Gastroesophageal sphincter (tissue), 4 donors: ENCODE results near the gene R3HDML. TPM values are rescaled to one million over a fixed set of nuclear protein-coding genes. Genes with fewer than 3 reads are reported as not detected.
"Not testable (repeated sequence)": the region's sequence is repeated elsewhere in the genome, so short reads cannot be mapped to it uniquely, and the experiment has no call there.

ENCODE experiments used
- ATAC-seq: fragments of 150-250 bp; one replicate; pipeline ENCODE4 v1.9.1; 2016; ENCODE audit warnings: mild to moderate bottlenecking, moderate library complexity
- H3K27ac ChIP-seq, 4 donors: fragments of 200-600 bp; sonication (generic) in 3 of 4; 1 replicate in 3 of 4; 2 replicates in 1 of 4; pipeline ENCODE4 v1.5.1; 2016 to 2019
- H3K27me3 ChIP-seq: fragments of 200-600 bp; sonication (generic); one replicate; pipeline ENCODE4 v1.5.1; 2019
- H3K36me3 ChIP-seq, 2 donors: fragments of 200-600 bp; sonication (generic); one replicate each; pipeline ENCODE4 v1.5.1; 2019; ENCODE audit warnings: control low read depth in 1 of 2
- H3K4me1 ChIP-seq, 3 donors: fragments of 200-600 bp; sonication (generic); 1 replicate in 2 of 3; 2 replicates in 1 of 3; pipeline ENCODE4 v1.5.1; 2016 to 2019; ENCODE audit warnings: control low read depth in 2 of 3
- H3K4me3 ChIP-seq, 2 donors: fragments of 200-600 bp; sonication (generic); one replicate each; pipeline ENCODE4 v1.5.1; 2019; ENCODE audit warnings: mild to moderate bottlenecking in 1 of 2, moderate library complexity in 1 of 2
- H3K9me3 ChIP-seq, 3 donors: fragments of 200-600 bp; sonication (generic); one replicate each; pipeline ENCODE4 v1.5.1; 2017 to 2019; ENCODE audit warnings: control low read depth in 2 of 3
- CTCF ChIP-seq, 4 experiments: fragments of 200-600 bp in 2 of 4; fragments of 450-650 bp in 2 of 4; sonication (generic) in 1 of 4; IDR thresholded peaks; one replicate each; pipeline ENCODE4 v1.5.1; 2017 to 2019; ENCODE audit warnings: antibody characterized with exemption in 4 of 4, mild to moderate bottlenecking in 2 of 4, moderate library complexity in 2 of 4
- EP300 ChIP-seq: sonication (generic); formaldehyde crosslinking; IDR thresholded peaks from one replicate; pipeline ENCODE4 v1.6.1; 2017; ENCODE audit warnings: antibody characterized with exemption, mild to moderate bottlenecking
- POLR2A ChIP-seq, 2 donors: fragments of 450-650 bp; IDR thresholded peaks; one replicate each; pipeline ENCODE4 v1.6.1; 2017; ENCODE audit warnings: antibody characterized with exemption in 2 of 2, mild to moderate bottlenecking in 2 of 2, moderate library complexity in 1 of 2
- POLR2AphosphoS5 ChIP-seq: sonication (generic); formaldehyde crosslinking; IDR thresholded peaks from one replicate; pipeline ENCODE4 v1.6.1; 2017; ENCODE audit warnings: antibody characterized with exemption
- WGBS, 2 donors: methylation state at CpG; one replicate each; pipeline ENCODE4 v1.1.5; 2018; ENCODE audit warnings: low coverage in 1 of 2; 5-methylcytosine and 5-hydroxymethylcytosine counted together
- total RNA-seq, 4 donors: library from RNA; depleted of rRNA; stranded (reverse); fragments of >200 nt; gene quantifications; one replicate each; pipeline ENCODE4 v1.1.0, GENCODE V29; 2016

Gene R3HDML
- total RNA-seq, 4 donors from 2014 or later: not detected

- Histone ChIP-seq H3K27ac (no peak overlapping the region), H3K4me1 (no peaks in the 10 kb centered on the region), H3K36me3 (no peaks in the 10 kb centered on the region), H3K9me3 (no peaks in the 10 kb centered on the region), H3K4me3 (no peak overlapping the region), H3K27me3 (peaks cover 25% of the 10 kb centered on the region)
- TF ChIP-seq POLR2AphosphoS5 (no peak), POLR2A (IDR thresholded peaks at IDR 0.05) (no peak), EP300 (no peak), CTCF (IDR thresholded peaks at IDR 0.05) (no peak)
- no peak for ATAC-seq
- WGBS, 2 donors: 85% methylated on average over 6 of the region's 8 CpGs; no CpG with 5 or more reads in 1 of the 2 donors
Observed at GRCh38 chr20:44345147-44345546, 8.3 kb downstream of the R3HDML start.

GRCh38 chr20:44345941-44346340, 9.1 kb downstream of the R3HDML start:
- not testable (repeated sequence) for H3K4me1 ChIP-seq, H3K4me3 ChIP-seq, H3K36me3 ChIP-seq, H3K9me3 ChIP-seq, ATAC-seq, H3K27ac ChIP-seq
- 90 to 91% methylated on average over 7 to 10 of the region's 10 CpGs for WGBS, 2 donors
- H3K27me3 ChIP-seq: peaks cover 33% of the 10 kb centered on the region

- no peaks in the 10 kb centered on the region for H3K4me1 ChIP-seq
- H3K9me3 ChIP-seq: no peaks in the 10 kb centered on the region
- no peak for ATAC-seq
- H3K4me3 ChIP-seq: no peak overlapping the region
- TF ChIP-seq CTCF (IDR thresholded peaks at IDR 0.05) (no peak), POLR2A (IDR thresholded peaks at IDR 0.05) (no peak), POLR2AphosphoS5 (no peak), EP300 (no peak)
- 82 to 92% methylated on average over 4 of the region's 4 CpGs for WGBS, 2 donors
- peaks cover 38% of the 10 kb centered on the region for H3K27me3 ChIP-seq
- H3K36me3 ChIP-seq: no peaks in the 10 kb centered on the region
- no peak overlapping the region for H3K27ac ChIP-seq
Observed at GRCh38 chr20:44348168-44348659, 11.4 kb downstream of the R3HDML start.

GRCh38 chr20:44349349-44349748, 12.5 kb downstream of the R3HDML start:
- H3K36me3 ChIP-seq: no peaks in the 10 kb centered on the region
- H3K27ac ChIP-seq: no peak overlapping the region
- no peak overlapping the region for H3K4me3 ChIP-seq
- TF ChIP-seq CTCF (IDR thresholded peaks at IDR 0.05) (no peak), EP300 (no peak), POLR2AphosphoS5 (no peak), POLR2A (IDR thresholded peaks at IDR 0.05) (no peak)
- no peak for ATAC-seq
- no peaks in the 10 kb centered on the region for H3K9me3 ChIP-seq
- WGBS, 2 donors: 63 to 100% methylated on average over 2 of the region's 3 CpGs
- peaks cover 37% of the 10 kb centered on the region for H3K27me3 ChIP-seq
- no peaks in the 10 kb centered on the region for H3K4me1 ChIP-seq

- Histone ChIP-seq H3K36me3 (no peaks in the 10 kb centered on the region), H3K27ac (no peak overlapping the region), H3K4me1 (no peaks in the 10 kb centered on the region), H3K27me3 (peaks cover 41% of the 10 kb centered on the region), H3K9me3 (no peaks in the 10 kb centered on the region), H3K4me3 (no peak overlapping the region)
- TF ChIP-seq EP300: no peak
- TF ChIP-seq POLR2AphosphoS5: no peak
- TF ChIP-seq POLR2A (IDR thresholded peaks at IDR 0.05): no peak
- no peak for TF ChIP-seq CTCF (IDR thresholded peaks at IDR 0.05)
- WGBS, 2 donors: 51 to 76% methylated on average over 3 to 6 of the region's 6 CpGs
- ATAC-seq: no peak
Observed at GRCh38 chr20:44350567-44350966, 13.7 kb downstream of the R3HDML start.
